DOHH2 (cell line): Measurements from ENCODE around the gene DNASE1.

ENCODE experiments used
- CTCF ChIP-seq: fragments of 200-600 bp; sonication (generic); IDR thresholded peaks from one replicate; pipeline ENCODE4 v1.5.1; 2014; ENCODE audit warnings: antibody characterized with exemption, mild to moderate bottlenecking, low read depth, low read length; ENCODE audit not compliant: poor library complexity, severe bottlenecking
- EZH2phosphoT487 ChIP-seq: fragments of 200-600 bp; sonication (generic); IDR thresholded peaks from 2 replicates; pipeline ENCODE4 v1.6.1; 2017; ENCODE audit warnings: borderline replicate concordance, mild to moderate bottlenecking, antibody characterized with exemption, low read length, moderate library complexity, mixed read lengths

GRCh38 chr16:3608069-3608468 lies 46.4 kb upstream of the DNASE1 start:
- TF ChIP-seq CTCF (no peak), EZH2phosphoT487 (no peak)
